GM12873 (cell line): Measurements from ENCODE around the gene TTC6.

Source experiments
- TF ChIP-seq, protein P1 (sequence below): IDR thresholded peaks from 2 replicates; pipeline ENCODE4 v1.5.1; 2012; ENCODE audit warnings: low read depth, mild to moderate bottlenecking, moderate library complexity, low read length, control low read depth; ENCODE audit not compliant: insufficient read depth; ENCODE audit errors: missing control alignments

The TTC6 gene

DNA sequence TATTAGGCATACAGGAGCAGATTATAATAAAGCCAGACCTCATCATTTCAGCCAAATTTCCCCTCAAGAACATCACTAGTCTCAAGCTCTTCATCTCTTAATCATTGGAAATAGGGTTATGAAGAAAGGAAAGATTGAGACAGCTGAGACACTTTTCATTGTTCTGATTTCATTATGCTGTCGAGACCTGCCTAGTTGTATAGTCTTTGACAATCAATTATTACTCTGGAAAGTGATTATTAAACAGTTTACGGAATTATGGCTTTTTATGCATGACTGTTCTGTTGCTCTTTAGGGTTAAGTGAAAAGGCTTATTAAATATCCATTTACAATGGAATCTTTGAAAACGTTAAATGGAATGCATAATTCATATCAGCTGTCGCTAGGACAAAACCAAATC lies 48.3 kb downstream of the TTC6 start:
- TF ChIP-seq, protein P1, sequence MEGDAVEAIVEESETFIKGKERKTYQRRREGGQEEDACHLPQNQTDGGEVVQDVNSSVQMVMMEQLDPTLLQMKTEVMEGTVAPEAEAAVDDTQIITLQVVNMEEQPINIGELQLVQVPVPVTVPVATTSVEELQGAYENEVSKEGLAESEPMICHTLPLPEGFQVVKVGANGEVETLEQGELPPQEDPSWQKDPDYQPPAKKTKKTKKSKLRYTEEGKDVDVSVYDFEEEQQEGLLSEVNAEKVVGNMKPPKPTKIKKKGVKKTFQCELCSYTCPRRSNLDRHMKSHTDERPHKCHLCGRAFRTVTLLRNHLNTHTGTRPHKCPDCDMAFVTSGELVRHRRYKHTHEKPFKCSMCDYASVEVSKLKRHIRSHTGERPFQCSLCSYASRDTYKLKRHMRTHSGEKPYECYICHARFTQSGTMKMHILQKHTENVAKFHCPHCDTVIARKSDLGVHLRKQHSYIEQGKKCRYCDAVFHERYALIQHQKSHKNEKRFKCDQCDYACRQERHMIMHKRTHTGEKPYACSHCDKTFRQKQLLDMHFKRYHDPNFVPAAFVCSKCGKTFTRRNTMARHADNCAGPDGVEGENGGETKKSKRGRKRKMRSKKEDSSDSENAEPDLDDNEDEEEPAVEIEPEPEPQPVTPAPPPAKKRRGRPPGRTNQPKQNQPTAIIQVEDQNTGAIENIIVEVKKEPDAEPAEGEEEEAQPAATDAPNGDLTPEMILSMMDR, result no peak
